Keratinocyte (primary cell): ENCODE results near the gene HRC.

Source experiments
- CTCF ChIP-seq, 3 experiments: IDR thresholded peaks in 1 of 3; conservative IDR thresholded peaks in 1 of 3; optimal IDR thresholded peaks in 1 of 3; 2 replicates in 2 of 3; 3 replicates in 1 of 3; pipeline versions ENCODE3 to v1.5.1; 2011; ENCODE audit warnings: low read length in 3 of 3, mild to moderate bottlenecking in 3 of 3, moderate library complexity in 2 of 3, control low read depth in 1 of 3, inconsistent platforms in 1 of 3; ENCODE audit not compliant: insufficient read depth in 2 of 3; ENCODE audit errors: extremely low read depth in 1 of 3
- EZH2 ChIP-seq: IDR thresholded peaks from one replicate; pipeline ENCODE4 v1.6.1; 2012; ENCODE audit warnings: inconsistent platforms, mild to moderate bottlenecking, low read length, moderate library complexity

DNA sequence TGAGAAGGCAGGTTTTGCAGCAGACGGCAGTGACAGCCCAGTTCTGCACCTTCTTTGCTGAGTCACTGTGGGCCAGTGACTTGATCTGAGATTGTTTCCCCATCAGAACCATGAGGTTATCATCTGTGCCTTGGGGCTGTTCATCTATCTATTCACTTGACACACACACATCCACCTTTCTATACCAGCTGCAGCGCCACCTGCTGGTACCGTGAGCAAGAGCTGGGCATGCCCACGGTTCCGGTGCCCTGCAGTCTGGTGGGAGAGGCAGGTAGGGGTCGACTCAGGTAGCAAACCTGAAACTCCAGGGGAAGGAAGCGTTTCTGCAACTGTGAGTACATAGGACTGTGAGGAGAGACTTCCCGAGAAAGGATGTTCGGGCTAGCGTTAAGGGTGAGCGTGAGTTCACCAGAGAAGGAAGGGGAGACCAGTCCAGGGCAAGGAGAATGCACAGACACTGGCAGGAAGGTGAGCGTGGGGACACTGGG, 48.5 kb downstream of the HRC start:
- no peak for TF ChIP-seq EZH2
- peak; percentile 91 to 99 (median 98) for TF ChIP-seq CTCF (optimal IDR thresholded peaks at IDR 0.05 in 1 of 3, IDR thresholded peaks at IDR 0.05 in 1 of 3, conservative IDR thresholded peaks at IDR 0.05 in 1 of 3; ENCODE audit: extremely low read depth in 1 of 3, insufficient read depth in 2 of 3, low read length in 3 of 3)
